GM12892 (cell line): ENCODE results near the gene WARS2.

Experiments used
- POLR2AphosphoS5 ChIP-seq: IDR thresholded peaks from 2 replicates; pipeline ENCODE4 v1.6.1; 2011; ENCODE audit warnings: low read depth, low read length, control low read depth
- TAF1 ChIP-seq: IDR thresholded peaks from 2 replicates; pipeline ENCODE4 v1.6.1; 2011; ENCODE audit warnings: low read depth, mild to moderate bottlenecking, control low read depth, low read length, borderline replicate concordance

- no peak for TF ChIP-seq TAF1
- TF ChIP-seq POLR2AphosphoS5: no peak
Measured at GRCh38 chr1:119112244-119112643, 28.2 kb downstream of the WARS2 start.
